SKM-1 treated with dmso at 0.1 percent for 144 hours (cell line): ENCODE data around the gene GSTM2.

Source experiments
- DNase-seq: peaks from one replicate; lab custom pipeline; 2025; ENCODE audit not compliant: unreplicated experiment; lab: John Stamatoyannopoulos, UW

Gene GSTM2

DNA sequence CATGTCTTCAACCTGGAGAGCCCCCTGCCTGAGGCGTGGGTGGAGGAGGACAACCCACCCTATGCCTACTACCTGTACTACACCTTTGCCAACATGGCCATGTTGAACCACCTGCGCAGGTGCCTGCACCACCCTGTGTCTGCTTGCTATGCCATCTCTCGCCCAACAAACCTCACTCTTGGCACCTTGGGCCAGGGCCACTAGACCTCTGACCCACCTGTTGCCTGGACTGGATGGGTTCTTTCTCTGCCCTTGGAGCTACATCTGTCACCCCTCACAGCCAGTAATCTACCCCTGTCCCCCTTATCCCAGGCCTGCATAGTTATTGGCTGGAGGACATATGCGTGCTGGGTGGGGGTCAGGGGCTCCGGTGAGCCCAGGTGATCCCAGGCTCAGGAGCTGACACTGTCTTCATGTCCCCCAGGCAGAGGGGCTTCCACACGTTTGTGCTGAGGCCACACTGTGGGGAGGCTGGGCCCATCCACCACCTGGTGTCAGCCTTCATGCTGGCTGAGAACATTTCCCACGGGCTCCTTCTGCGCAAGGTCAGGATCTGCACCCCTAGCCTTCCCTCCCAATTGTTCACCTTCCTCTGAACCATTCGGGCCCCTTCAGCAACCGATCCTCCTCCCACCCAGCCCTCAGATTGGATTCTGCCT, 38.4 kb upstream of the GSTM2 start:
- DNase-seq = no peak

DNA sequence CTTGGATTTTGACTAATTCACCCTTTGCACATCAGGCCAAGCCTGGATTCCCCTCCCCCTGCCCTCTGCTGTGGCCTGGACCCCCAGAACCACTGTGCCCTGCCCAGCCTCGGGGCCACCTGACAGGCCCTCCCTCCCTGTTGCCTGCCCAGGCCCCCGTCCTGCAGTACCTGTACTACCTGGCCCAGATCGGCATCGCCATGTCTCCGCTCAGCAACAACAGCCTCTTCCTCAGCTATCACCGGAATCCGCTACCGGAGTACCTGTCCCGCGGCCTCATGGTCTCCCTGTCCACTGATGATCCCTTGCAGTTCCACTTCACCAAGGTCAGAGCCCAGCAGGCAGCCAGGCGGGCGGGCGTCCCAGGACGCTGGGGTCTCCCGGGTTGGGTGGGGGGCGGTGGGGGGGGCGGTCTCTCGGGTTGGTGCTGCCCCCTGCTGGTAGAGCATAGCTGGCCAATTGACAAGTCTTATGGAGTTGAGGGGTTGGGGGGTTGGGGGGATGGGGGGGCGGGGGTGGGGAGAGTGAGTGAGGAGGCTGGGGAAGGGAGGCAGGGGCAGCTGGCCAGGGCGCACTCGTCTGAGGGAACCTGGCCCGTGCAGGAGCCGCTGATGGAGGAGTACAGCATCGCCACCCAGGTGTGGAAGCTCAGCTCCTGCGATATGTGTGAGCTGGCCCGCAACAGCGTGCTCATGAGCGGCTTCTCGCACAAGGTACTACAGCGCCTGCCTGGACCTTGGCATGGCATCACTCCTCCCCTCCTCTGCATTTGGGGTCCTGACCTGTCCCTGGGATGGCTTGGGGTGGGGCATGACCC, 37.6 kb upstream of the GSTM2 start:
- DNase-seq = no peak

DNA sequence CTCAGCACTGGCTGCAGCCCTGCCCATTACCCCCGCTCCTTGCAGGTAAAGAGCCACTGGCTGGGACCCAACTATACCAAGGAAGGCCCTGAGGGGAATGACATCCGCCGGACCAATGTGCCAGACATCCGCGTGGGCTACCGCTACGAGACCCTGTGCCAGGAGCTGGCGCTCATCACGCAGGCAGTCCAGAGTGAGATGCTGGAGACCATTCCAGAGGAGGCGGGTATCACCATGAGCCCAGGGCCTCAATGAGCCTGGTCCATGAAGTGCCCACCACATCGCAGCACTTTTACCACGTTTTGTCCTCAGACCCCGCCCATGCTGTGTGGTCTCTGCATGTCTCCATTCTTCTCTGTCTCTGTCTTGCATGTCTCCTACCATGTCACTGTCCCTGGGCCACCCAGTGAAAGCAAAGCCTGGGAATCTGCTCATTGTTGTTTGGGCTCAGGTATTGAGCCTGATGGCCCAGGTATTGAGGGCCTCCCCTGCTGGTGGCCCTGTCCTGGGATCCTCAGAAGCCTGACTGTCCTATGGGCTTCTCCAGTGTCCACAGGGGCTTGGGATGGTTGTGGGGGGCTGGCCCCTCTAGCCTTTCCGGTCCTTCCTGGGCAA, 36.9 kb upstream of the GSTM2 start:
- DNase-seq = no peak

DNA sequence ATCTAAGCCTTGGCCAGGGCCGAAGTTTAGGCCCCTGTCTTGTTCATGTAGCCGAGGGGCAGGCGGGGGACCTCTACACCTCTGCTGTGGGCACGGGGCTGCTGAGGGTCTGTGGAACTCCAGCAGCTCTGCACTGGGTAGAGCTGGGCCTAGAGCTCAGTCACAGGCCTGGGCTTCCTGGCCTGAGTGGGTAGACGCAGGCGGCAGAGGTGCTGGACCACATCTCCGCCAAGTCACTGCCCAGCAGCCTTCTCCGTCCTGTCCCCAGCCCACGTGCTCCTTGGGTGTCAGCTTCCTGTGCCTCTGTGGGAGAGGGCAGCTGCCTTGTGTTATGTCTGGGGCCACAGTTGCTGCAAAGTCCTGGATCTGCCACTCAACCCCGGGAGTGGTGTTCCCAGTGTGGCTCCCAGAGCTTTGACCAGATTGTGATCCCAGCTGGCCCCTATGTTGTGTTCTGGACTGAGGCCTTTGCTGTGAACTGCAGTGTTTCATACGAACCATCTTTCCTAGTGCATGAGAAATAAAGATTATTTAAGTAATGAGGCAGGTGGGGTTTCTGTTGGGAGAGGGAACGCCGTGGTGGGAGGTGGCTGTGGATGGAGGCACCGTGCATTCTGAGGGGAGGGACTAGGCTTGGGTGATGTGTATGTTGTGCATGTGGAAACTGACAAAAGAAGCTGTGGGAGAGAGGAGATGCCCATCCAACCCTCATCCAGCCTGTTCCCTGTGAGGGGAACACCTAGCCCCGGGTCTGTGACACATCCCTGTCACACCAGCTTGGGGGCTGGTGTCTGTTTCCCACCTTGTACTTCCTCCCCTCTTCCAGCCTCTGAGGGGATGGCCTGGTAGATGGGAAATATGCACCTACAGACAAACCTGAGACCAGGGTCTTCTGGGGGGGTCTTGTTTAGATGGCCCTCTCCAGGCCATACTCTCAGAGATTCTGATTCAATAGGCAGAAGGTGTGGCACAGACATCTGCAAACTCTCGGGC, 36.0 kb upstream of the GSTM2 start:
- no peak for DNase-seq

DNA sequence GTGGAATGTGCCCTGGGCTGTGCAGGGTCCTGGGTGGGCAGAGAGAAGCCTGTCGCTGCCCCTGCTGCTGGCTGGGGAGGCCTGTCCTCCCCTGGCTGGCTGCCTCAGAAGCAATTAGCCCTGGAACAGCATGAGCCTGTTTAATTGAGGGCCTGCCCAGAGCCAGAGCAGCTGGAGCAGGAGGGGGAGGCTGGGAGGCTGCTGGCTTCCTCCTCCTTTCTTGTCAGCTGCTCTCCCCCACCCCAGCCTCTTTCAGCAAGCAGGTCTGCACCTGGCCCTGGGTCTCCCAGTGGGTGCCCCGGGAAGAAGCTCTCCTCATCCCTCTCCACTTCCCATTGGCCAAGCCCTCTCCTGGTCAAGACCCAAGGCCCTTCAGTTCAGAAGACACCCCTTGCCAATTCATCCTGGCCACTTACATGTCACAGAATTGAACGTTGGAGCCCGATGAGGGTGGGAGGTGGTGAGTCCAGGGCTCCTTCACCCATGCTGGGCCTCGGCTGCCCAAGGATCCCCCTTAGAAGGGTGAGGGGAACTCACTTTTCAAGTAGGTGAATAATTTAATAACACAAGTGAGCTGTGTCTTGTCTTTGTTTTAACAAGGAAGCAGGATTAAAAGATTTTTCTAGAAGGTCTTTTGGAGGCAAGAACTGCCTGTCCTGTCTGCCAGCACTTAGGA, 35.0 kb upstream of the GSTM2 start:
- DNase-seq = no peak

DNA sequence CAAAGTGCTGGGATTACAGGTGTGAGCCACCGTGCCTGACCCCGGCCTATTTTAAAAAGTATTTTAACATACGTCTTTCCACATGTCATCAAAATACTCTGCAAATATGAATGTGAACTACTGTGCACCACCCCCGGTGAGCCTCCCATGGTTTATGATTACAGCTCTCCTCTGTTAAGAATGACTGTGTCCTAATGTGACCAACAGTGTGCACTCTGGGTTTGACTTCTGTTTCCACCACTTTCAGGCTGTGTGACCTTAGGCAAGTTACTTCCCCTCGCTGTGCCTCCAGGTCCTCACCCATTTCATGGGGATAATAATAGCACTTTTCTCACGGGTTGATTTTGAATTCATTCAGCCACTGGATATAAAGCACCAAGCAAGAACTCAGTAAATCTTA, 33.6 kb upstream of the GSTM2 start:
- DNase-seq = no peak

DNA sequence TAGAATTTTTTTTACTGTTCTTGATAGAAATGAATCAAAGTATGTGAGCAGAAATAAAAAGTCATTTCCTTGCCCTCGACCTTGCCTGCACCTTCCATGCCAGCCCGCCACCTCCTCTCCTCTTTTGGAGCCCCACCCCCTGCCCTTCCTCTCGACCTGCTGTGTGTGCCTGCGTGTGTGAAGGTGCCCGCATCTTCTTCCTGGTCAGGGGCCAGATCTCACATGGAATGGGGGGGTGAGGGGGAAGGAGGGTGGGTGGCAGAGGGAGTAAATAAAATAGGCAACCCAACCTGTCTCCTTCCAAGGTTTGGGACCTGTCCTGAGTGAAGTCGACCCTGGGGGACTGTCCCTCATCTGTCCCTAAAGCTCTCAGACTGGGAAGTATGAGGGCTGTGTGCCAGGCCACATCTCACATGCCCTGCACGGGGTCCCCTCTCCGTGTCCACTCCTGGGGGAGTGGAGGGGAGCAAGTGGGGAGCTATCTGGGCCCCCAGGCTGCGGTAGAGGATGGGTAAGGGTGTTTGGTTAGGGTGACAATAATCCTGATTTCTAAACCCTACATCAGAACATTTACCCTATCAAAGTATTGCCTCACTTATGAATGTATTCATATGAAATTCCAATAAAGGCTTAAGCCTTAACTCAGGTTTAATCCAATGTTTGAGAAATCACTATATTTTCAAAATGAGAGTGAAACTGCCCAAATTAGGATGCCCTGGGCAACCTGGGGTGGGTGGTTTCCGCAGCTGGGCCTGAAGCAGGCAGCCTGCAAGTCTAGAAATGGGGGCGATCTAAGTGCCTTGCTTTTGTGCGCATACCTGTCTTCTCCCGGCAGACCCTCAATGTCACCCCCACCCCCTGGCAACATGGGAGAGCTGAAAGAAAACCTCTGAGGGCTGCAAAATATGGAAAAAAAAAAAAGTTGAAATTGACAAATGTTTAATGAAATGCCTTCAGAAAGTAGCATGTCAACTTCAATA, 32.8 kb upstream of the GSTM2 start:
- no peak for DNase-seq

DNA sequence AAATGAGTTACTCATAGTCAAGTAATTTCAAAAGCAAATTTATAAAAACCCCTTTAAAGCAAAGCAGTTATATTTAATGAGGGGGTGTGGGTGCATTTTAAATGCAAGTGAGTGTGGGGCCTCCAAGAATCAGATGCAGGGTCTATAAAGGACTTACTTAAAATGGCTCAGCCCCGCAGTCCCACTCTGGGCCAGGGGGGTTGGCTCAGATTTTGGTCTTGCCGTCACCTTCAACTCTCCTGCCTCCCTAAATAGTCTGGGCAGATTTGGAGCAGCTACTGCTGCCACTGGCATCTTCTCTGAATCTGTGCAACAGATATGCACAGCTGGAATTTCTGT, 32.0 kb upstream of the GSTM2 start:
- no peak for DNase-seq

DNA sequence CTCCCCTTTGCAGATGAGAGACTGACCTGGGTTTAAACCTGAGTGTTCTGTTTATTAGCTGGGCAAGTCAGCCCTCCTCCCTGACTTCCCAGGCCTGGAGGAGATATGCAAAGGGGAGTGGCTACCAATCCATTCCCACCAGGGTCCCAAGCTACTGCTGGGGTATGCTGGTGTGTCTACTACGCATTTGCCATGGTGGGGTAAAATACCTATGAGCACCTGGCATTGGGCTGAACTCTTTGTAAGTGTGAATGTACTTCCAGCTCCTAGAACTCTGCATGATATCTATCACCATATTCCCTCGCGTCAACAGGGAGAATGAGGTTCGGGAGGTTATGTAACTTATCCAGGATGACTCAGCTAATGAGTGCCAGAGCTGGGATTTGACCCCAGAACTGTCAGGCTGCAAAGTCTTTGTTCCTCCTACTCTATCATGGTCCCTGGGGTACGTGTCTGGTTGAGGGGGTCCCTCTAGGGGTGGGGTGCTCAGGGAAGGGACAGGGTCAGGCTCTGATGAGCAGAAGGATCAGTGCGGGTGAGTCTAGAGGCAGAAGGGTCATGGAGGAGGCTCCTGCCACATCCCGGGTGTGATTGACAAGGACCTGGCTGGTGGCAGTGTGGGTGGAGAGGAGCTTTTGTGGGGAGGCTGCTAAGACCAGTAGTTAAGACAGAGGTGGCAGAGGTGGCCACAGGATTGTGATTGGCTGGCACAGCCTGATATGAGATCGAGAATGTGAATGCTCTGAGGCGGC, 31.5 kb upstream of the GSTM2 start:
- DNase-seq = no peak

DNA sequence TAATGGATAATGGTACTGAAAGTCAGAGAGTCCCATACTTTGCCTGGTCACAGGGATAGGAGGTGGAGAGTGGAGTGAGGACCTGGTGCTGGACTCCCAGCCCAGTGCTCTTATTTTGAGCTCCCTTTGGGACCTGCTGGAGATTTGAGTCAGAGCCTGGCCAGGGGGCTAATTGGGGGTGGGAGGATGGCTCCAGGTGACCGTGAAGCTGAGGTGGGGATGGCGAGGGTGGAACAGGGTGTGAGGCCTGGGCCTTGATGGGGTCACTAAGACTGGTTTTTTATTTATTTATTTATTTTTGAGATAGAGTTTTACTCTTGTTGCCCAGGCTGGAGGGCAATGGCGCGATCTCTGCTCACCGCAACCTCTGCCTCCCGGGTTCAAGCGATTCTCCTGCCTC, 30.4 kb upstream of the GSTM2 start:
- DNase-seq = no peak

DNA sequence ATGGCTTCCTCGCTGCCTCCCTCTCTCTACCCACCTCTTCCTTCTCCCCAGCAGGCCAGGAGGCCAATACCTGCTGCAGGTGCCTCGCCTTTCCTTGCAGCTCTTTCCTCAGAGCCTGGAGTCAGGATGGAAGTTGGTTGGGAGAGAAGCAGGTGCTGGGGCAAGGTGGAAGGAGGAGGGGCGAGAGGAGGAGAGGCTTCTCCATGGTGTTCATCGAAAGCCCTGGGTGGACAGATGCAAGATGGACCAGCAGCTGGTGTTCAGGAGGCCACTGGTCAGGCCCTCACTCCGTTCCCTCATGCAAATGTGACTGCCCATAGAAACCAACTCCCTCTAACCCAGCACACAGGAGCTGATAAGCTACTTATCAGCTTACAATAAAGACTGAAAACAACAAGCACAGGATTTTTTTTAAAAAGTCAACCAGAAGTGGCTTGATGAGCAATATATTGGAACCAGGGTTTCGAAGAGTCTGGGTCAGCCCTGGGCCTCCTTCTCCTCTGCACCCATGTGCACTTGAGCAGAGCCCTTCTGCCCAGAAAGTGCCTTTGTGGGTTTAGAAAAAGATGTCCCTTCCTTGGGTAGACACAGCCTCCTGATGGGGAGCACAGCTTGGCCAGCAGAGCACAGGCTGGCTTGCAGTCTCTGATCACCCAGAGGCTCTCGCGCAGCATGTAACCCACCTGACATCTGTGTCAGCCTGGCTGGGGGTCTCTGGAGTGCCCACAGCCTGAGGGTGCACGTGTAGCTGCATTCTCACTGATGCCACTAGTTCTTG, 28.6 kb upstream of the GSTM2 start:
- no peak for DNase-seq

DNA sequence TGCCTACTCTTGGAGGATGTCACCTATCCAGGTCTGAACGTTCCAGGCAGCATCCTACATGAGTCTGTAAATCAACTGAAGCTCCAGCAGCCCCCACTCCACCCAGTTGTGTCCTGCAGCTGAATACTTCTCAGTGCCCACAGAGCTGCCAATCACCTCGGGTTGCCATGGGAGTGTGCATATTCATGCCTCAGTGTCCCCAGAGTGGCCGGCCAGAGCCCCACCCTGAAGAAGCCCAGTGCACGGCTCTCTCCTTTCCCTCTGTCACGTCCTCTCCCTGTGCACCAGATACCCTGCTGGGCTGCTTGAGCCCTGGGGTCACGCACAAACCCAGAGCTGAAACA, 28.0 kb upstream of the GSTM2 start:
- DNase-seq = no peak

DNA sequence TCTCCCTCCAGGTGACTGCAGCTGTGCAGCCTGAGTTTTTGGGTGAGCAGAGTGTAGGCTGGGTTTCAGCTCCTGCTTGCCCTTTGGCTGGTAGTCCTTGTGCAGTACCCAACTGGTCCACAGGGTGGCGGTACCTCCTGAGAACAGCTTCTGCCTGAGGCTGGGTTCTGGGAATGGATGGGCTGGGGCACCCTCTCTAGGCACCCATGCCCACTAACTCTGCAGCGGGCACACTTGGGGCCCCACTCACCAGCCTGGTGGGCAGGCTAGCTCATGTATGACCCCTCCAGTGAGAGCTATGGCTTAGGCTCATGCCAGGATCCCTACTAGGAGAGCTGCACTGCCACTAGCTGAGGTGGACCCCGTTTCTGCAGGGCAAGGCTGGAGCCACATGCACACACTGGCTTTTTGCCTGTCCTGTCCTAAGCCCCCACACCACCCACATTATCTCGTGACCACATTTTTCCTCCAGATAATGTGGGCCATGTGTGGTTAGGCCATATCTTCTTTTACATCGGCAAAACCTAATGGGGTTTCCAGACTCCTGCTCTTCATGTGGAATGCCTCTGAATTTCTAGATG, 27.5 kb upstream of the GSTM2 start:
- peak; percentile 55 for DNase-seq

DNA sequence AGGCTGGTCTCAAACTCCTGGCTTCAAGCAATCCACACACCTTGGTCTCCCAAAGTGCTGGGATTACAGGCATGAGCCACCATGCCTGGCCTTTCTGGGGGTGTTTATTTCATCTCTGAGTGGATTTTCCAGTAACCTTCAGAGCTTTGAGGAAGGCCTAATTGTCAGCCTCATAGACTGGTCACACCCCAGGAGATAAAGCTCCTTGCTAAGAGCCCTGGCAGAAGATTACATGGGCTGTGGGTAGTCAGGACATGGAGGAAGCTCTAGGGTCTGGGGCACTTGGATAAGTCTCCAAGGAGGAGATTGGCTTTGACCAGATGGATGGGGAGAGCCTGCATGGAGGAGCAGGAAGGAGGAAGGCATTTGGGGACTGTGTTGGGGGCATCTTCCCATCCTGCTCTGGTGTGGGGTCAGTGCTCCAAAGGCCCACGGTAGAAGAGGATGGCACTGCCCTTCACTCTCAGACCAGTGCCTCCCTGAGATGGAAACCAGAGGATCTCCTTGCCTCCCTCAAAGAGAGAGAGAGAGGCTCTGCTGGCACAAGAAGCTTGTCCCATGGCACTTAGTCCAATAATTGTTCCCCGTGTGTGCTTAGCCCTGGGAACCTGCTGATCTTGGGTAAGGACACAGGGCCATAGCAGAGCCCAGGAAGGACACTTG, 26.6 kb upstream of the GSTM2 start:
- no peak for DNase-seq

DNA sequence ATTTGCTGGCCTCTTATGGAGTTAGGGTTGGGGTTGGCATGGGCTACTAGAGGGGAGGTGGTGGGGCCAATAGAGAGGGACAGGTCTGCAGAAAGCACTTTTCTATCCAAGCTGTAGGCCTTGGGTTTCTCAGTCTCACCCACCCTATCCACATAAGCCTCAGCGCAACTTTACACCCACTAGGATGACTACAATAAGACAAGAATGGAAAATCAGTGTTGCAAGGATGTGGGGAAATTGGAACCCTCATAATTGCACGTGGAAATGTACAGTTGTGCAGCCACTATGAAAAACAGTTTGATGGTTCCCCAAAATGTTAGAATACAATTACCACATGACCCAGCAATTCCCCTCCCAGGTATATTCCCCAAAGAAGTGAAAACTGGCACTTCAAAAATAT, 26.0 kb upstream of the GSTM2 start:
- DNase-seq = no peak

DNA sequence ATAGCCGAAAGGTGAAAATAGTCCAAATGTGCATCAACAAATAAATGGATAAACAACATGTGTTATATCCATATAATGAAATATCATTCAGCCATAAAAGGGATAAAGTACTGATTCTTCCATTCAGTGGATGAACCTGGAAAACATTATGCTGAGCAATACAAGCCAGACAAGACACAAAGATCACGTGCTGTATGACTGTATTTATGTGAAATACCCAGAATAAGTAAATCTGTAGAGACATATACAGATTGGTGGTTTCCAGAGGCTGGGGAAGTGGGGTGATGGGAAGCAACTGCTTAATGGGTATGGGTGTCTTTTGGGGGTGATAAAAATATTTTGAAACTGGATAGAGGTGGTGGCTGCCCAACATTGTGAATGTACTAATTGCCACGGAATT, 25.2 kb upstream of the GSTM2 start:
- no peak for DNase-seq
